GM12874 (cell line): ENCODE data around the gene THSD4.

ENCODE experiments used
- CTCF ChIP-seq: IDR thresholded peaks from 2 replicates; pipeline ENCODE4 v1.5.1; 2011; ENCODE audit warnings: low read depth, mild to moderate bottlenecking, control low read depth, low read length, moderate library complexity; ENCODE audit not compliant: insufficient read depth

The THSD4 gene

GRCh38 chr15:71509139-71509538, 393.9 kb downstream of the THSD4 start:
- no peak for TF ChIP-seq CTCF

GRCh38 chr15:71510763-71511162, 395.5 kb downstream of the THSD4 start:
- no peak for TF ChIP-seq CTCF

- TF ChIP-seq CTCF = no peak
Observed at GRCh38 chr15:71511796-71512681, 396.8 kb downstream of the THSD4 start.

GRCh38 chr15:71512682-71513006, 397.4 kb downstream of the THSD4 start:
- TF ChIP-seq CTCF = no peak

- TF ChIP-seq CTCF = no peak
Observed at GRCh38 chr15:71515375-71516186, 400.3 kb downstream of the THSD4 start.

- no peak for TF ChIP-seq CTCF
Observed at GRCh38 chr15:71517751-71518150, 402.5 kb downstream of the THSD4 start.

GRCh38 chr15:71518661-71519060, 403.4 kb downstream of the THSD4 start:
- TF ChIP-seq CTCF = no peak
